DND-41 (cell line): Measurements from ENCODE around the gene ZIM2.

Source experiments
- ATAC-seq: fragments of 200-7000 bp; cut with Tn5 transposase; 3 replicates; pipeline ENCODE4 v1.9.1; 2021; ENCODE audit warnings: low read depth; ENCODE audit not compliant: insufficient read depth
- DNase-seq: peaks from one replicate; pipeline ENCODE4 v3.0.0-alpha.2; 2020
- H2AFZ ChIP-seq: 2 replicates; pipeline ENCODE4 v1.6.0; 2012; ENCODE audit warnings: low read depth, low read length
- H3K27ac ChIP-seq: 2 replicates; pipeline ENCODE4 v1.5.1; 2012; ENCODE audit warnings: low read length, inconsistent platforms
- H3K27me3 ChIP-seq: fragments of 200-600 bp; sonication (generic); 2 replicates; pipeline ENCODE4 v1.6.0; 2012; ENCODE audit warnings: low read length, mild to moderate bottlenecking, inconsistent platforms; ENCODE audit not compliant: insufficient read depth, poor library complexity
- H3K36me3 ChIP-seq: 2 replicates; pipeline ENCODE4 v1.5.1; 2012; ENCODE audit warnings: low read length, inconsistent platforms; ENCODE audit not compliant: insufficient read depth
- H3K4me1 ChIP-seq: 2 replicates; pipeline ENCODE4 v1.5.1; 2012; ENCODE audit warnings: mild to moderate bottlenecking, low read length; ENCODE audit not compliant: insufficient read depth
- H3K4me2 ChIP-seq: 2 replicates; pipeline ENCODE4 v1.6.0; 2012; ENCODE audit warnings: mild to moderate bottlenecking, moderate library complexity, low read length, inconsistent platforms; ENCODE audit not compliant: insufficient read depth
- H3K4me3 ChIP-seq, 2 experiments: fragments of 200-600 bp in 1 of 2; shearing (Covaris generic) in 1 of 2; 2 replicates each; pipeline ENCODE4 v1.5.1; 2012 to 2016; ENCODE audit warnings: inconsistent platforms in 2 of 2, low read length in 2 of 2, mild to moderate bottlenecking in 2 of 2, low read depth in 1 of 2, moderate library complexity in 1 of 2
- H3K79me2 ChIP-seq: 2 replicates; pipeline ENCODE4 v1.6.0; 2012; ENCODE audit warnings: low read length, inconsistent platforms; ENCODE audit not compliant: insufficient read depth
- H3K9ac ChIP-seq: 2 replicates; pipeline ENCODE4 v1.6.0; 2012; ENCODE audit warnings: low read depth, mild to moderate bottlenecking, inconsistent platforms, low read length, moderate library complexity
- H3K9me3 ChIP-seq: 2 replicates; pipeline ENCODE4 v1.5.1; 2012; ENCODE audit warnings: low read length, moderate library complexity, mild to moderate bottlenecking, inconsistent platforms; ENCODE audit not compliant: insufficient read depth, severe bottlenecking
- H4K20me1 ChIP-seq: 2 replicates; pipeline ENCODE4 v1.6.0; 2012; ENCODE audit warnings: low read length; ENCODE audit not compliant: insufficient read depth
- EZH2 ChIP-seq: IDR thresholded peaks from 3 replicates; pipeline ENCODE4 v1.6.1; 2012; ENCODE audit warnings: borderline replicate concordance, low read depth, mild to moderate bottlenecking, moderate library complexity, low read length, inconsistent platforms; ENCODE audit not compliant: severe bottlenecking
- TF ChIP-seq, protein P1 (sequence below): IDR thresholded peaks from 2 replicates; pipeline ENCODE4 v1.5.1; 2012; ENCODE audit warnings: borderline replicate concordance, low read length, moderate library complexity, mild to moderate bottlenecking; ENCODE audit not compliant: poor library complexity, severe bottlenecking; ENCODE audit errors: extremely low read depth

The ZIM2 gene

DNA sequence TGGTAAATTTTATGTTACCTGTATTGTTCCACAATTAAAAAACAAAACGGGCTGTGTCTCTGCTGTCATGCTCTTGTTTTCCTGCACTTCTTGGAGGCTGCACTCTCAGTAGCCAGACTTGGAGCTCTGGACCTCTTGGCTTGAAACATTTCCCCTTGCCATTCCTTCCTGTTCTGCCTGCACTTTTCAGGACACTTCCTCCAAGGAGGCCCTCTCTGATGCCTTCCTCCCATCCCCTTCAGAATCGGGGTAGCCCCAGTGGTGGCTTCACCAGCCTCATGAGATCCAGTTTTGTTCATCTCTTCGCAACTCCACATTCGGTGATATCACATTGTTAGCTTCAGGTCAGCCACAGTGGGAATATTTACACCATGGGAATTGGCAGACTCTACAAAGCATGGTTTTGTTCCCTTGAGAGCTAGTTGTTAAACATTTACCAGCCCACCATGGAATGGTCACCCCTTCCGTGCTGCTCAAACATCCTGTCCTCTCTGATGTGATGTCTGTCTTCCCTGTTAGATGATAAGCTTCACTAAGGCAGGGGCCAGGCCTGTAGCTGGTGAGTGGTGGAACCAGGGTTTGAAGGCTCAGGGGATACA is 40.2 kb upstream of the ZIM2 start:
- no peak overlapping the region for H2AFZ ChIP-seq
- no peaks in the 10 kb centered on the region for H3K9me3 ChIP-seq
- H3K4me1 ChIP-seq, result no peaks in the 10 kb centered on the region

GRCh38 chr19:56877069-56877715 is 36.7 kb upstream of the ZIM2 start:
- H3K79me2 ChIP-seq, result no peaks in the 10 kb centered on the region
- peaks cover 4% of the 10 kb centered on the region for H3K9me3 ChIP-seq
- H3K27me3 ChIP-seq, result no peaks in the 10 kb centered on the region
- no peaks in the 10 kb centered on the region for H3K4me1 ChIP-seq
- H4K20me1 ChIP-seq, result no peaks in the 10 kb centered on the region
- H3K27ac ChIP-seq, result no peak overlapping the region
- DNase-seq, result no peak
- TF ChIP-seq EZH2, result no peak
- TF ChIP-seq, protein P1, sequence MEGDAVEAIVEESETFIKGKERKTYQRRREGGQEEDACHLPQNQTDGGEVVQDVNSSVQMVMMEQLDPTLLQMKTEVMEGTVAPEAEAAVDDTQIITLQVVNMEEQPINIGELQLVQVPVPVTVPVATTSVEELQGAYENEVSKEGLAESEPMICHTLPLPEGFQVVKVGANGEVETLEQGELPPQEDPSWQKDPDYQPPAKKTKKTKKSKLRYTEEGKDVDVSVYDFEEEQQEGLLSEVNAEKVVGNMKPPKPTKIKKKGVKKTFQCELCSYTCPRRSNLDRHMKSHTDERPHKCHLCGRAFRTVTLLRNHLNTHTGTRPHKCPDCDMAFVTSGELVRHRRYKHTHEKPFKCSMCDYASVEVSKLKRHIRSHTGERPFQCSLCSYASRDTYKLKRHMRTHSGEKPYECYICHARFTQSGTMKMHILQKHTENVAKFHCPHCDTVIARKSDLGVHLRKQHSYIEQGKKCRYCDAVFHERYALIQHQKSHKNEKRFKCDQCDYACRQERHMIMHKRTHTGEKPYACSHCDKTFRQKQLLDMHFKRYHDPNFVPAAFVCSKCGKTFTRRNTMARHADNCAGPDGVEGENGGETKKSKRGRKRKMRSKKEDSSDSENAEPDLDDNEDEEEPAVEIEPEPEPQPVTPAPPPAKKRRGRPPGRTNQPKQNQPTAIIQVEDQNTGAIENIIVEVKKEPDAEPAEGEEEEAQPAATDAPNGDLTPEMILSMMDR, result no peak
- H3K4me2 ChIP-seq, result no peak overlapping the region
- H3K36me3 ChIP-seq, result no peaks in the 10 kb centered on the region
- no peak for ATAC-seq
- no peak overlapping the region for H3K9ac ChIP-seq
- no peak overlapping the region for H2AFZ ChIP-seq
- H3K4me3 ChIP-seq, result no peak overlapping the region

More for the DNA sequence above, 40.2 kb upstream of the ZIM2 start:
- Histone ChIP-seq H3K36me3 (no peaks in the 10 kb centered on the region), H3K79me2 (no peaks in the 10 kb centered on the region), H3K4me2 (no peak overlapping the region), H3K27ac (no peak overlapping the region), H3K4me3 (no peak overlapping the region), H4K20me1 (no peaks in the 10 kb centered on the region), H3K27me3 (no peaks in the 10 kb centered on the region), H3K9ac (no peak overlapping the region)
- ATAC-seq (no peak), DNase-seq (no peak)
- TF ChIP-seq EZH2, result no peak
- TF ChIP-seq, protein P1, result no peak

DNA sequence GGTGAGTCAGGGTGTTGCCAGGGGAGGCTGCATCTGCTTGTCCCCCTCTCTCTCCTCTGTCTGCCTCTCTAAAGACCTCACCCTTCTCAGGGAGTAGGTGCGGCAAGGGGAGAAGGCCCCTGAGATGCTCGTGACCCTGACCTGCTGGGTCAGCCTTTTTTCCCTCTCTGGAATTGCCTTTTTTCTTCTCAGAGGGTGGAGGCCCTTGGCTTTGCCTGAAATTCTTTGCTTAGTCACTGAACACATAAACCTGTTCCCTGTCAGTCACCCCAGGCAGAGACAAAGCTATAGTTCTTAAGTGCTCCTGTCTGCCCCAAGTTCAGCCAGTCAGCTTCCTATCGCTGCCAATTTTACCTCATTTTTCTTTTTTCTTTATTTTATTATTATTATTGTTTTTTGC is 35.2 kb upstream of the ZIM2 start:
- no peak overlapping the region for H3K9ac ChIP-seq
- H3K9me3 ChIP-seq, result peaks cover 4% of the 10 kb centered on the region
- no peaks in the 10 kb centered on the region for H3K79me2 ChIP-seq
- no peak overlapping the region for H2AFZ ChIP-seq
- H3K4me2 ChIP-seq, result no peak overlapping the region
- no peak for TF ChIP-seq EZH2
- TF ChIP-seq, protein P1, result no peak
- no peaks in the 10 kb centered on the region for H4K20me1 ChIP-seq
- ATAC-seq (no peak), DNase-seq (no peak)
- H3K4me3 ChIP-seq, result no peak overlapping the region
- H3K27me3 ChIP-seq, result no peaks in the 10 kb centered on the region
- no peaks in the 10 kb centered on the region for H3K4me1 ChIP-seq
- H3K36me3 ChIP-seq, result no peaks in the 10 kb centered on the region
- H3K27ac ChIP-seq, result no peak overlapping the region
